Natural killer cell treated with Interleukin-12 subunit alpha and Interleukin-12 subunit beta and Interleukin-15 and Interleukin-18, amount 100 ng/mL, for 72 hours (primary cell): ENCODE data around the gene AK8. TPM values are rescaled to one million over a fixed set of nuclear protein-coding genes. Genes with fewer than 3 reads are reported as not detected.

Experiments
- ATAC-seq, 2 donors: fragments of 150-1000 bp; cut with Tn5 transposase in 1 of 2; sonication (Bioruptor Pico), chemical (Tn5 transposase) in 1 of 2; 2 replicates each; pipeline ENCODE4 v1.10.0; 2021
- DNase-seq: peaks from one replicate; pipeline ENCODE4 v3.0.0; 2022; ENCODE audit warnings: low spot score
- H3K27ac Mint-ChIP-seq, 2 donors: 1 replicate in 1 of 2; 2 replicates in 1 of 2; pipeline ENCODE4 v1.8.0; 2022; ENCODE audit warnings: mixed read lengths in 2 of 2, mild to moderate bottlenecking in 1 of 2, moderate library complexity in 1 of 2
- H3K27me3 Mint-ChIP-seq, 2 donors: 1 replicate in 1 of 2; 2 replicates in 1 of 2; pipeline ENCODE4 v1.8.0; 2022; ENCODE audit warnings: mixed read lengths in 2 of 2
- H3K36me3 Mint-ChIP-seq: one replicate; pipeline ENCODE4 v1.8.0; 2022; ENCODE audit warnings: mixed read lengths
- H3K4me1 Mint-ChIP-seq, 2 donors: 1 replicate in 1 of 2; 2 replicates in 1 of 2; pipeline ENCODE4 v1.8.0; 2022; ENCODE audit warnings: low read depth in 2 of 2, mixed read lengths in 2 of 2, mild to moderate bottlenecking in 1 of 2
- H3K4me3 Mint-ChIP-seq: one replicate; pipeline ENCODE4 v1.8.0; 2022; ENCODE audit warnings: mixed read lengths
- H3K9me3 Mint-ChIP-seq: 2 replicates; pipeline ENCODE4 v1.8.0; 2022; ENCODE audit warnings: mixed read lengths
- total RNA-seq, 2 donors: library from RNA; stranded (reverse); gene quantifications; one replicate each; pipeline ENCODE4 v1.2.3, GENCODE V29; 2022

The AK8 gene
- total RNA-seq, 2 donors from 2014 or later, result not detected

- Mint-ChIP-seq H3K27ac (no peak overlapping the region), H3K4me1 (no peaks in the 10 kb centered on the region), H3K36me3 (no peaks in the 10 kb centered on the region), H3K9me3 (no peaks in the 10 kb centered on the region), H3K4me3 (no peak overlapping the region), H3K27me3 (peaks cover 0 to 10% of the 10 kb centered on the region in 2 donors)
- ATAC-seq (no peak), DNase-seq (no peak)
Measured at GRCh38 chr9:132837501-132838286, 40.4 kb downstream of the AK8 start.

GRCh38 chr9:132834343-132834742 lies 43.7 kb downstream of the AK8 start:
- DNase-seq (no peak), ATAC-seq (no peak)
- H3K27ac Mint-ChIP-seq, result no peak overlapping the region
- H3K27me3 Mint-ChIP-seq, result peaks cover 0 to 19% of the 10 kb centered on the region in 2 donors
- H3K9me3 Mint-ChIP-seq, result no peaks in the 10 kb centered on the region
- H3K36me3 Mint-ChIP-seq, result no peaks in the 10 kb centered on the region
- no peak overlapping the region for H3K4me3 Mint-ChIP-seq
- H3K4me1 Mint-ChIP-seq, result no peaks in the 10 kb centered on the region

GRCh38 chr9:132833550-132834121 lies 44.4 kb downstream of the AK8 start:
- no peak for ATAC-seq
- Mint-ChIP-seq H3K4me3 (no peak overlapping the region), H3K36me3 (no peaks in the 10 kb centered on the region), H3K27me3 (peaks cover 0 to 19% of the 10 kb centered on the region in 2 donors), H3K9me3 (no peaks in the 10 kb centered on the region), H3K4me1 (no peaks in the 10 kb centered on the region), H3K27ac (no peak overlapping the region)
- no peak for DNase-seq

- no peaks in the 10 kb centered on the region for H3K36me3 Mint-ChIP-seq
- DNase-seq, result no peak
- no peak overlapping the region for H3K4me3 Mint-ChIP-seq
- H3K9me3 Mint-ChIP-seq, result no peaks in the 10 kb centered on the region
- H3K27ac Mint-ChIP-seq, result no peak overlapping the region
- no peak for ATAC-seq
- H3K27me3 Mint-ChIP-seq, result peaks cover 4 to 18% of the 10 kb centered on the region in 2 donors
- no peaks in the 10 kb centered on the region for H3K4me1 Mint-ChIP-seq
Measured at GRCh38 chr9:132832171-132832881, 45.8 kb downstream of the AK8 start.

GRCh38 chr9:132828201-132828770 lies 49.8 kb downstream of the AK8 start:
- Mint-ChIP-seq H3K9me3 (no peaks in the 10 kb centered on the region), H3K4me1 (no peaks in the 10 kb centered on the region), H3K27me3 (peaks cover 4 to 17% of the 10 kb centered on the region in 2 donors)

GRCh38 chr9:132827366-132827765 lies 50.7 kb downstream of the AK8 start:
- ATAC-seq, result no peak
- Mint-ChIP-seq H3K4me1 (no peaks in the 10 kb centered on the region), H3K4me3 (no peak overlapping the region), H3K36me3 (no peaks in the 10 kb centered on the region), H3K27me3 (peaks cover 4 to 17% of the 10 kb centered on the region in 2 donors), H3K27ac (no peak overlapping the region), H3K9me3 (no peaks in the 10 kb centered on the region)
- DNase-seq, result no peak

More at GRCh38 chr9:132828201-132828770, 49.8 kb downstream of the AK8 start:
- no peak overlapping the region for H3K4me3 Mint-ChIP-seq
- H3K27ac Mint-ChIP-seq, result no peak overlapping the region
- no peak for DNase-seq
- no peaks in the 10 kb centered on the region for H3K36me3 Mint-ChIP-seq
- ATAC-seq, result no peak

- Mint-ChIP-seq H3K27me3 (peaks cover 4 to 17% of the 10 kb centered on the region in 2 donors), H3K27ac (no peak overlapping the region), H3K36me3 (no peaks in the 10 kb centered on the region), H3K4me1 (no peaks in the 10 kb centered on the region), H3K9me3 (no peaks in the 10 kb centered on the region), H3K4me3 (no peak overlapping the region)
- ATAC-seq (no peak), DNase-seq (no peak)
Measured at GRCh38 chr9:132826621-132827365, 51.3 kb downstream of the AK8 start.

- Mint-ChIP-seq H3K4me1 (no peaks in the 10 kb centered on the region), H3K27me3 (peaks cover 4 to 14% of the 10 kb centered on the region in 2 donors), H3K9me3 (no peaks in the 10 kb centered on the region), H3K4me3 (no peak overlapping the region), H3K27ac (no peak overlapping the region), H3K36me3 (no peaks in the 10 kb centered on the region)
- ATAC-seq (no peak), DNase-seq (no peak)
Measured at GRCh38 chr9:132826131-132826530, 52.0 kb downstream of the AK8 start.

GRCh38 chr9:132825430-132825829 lies 52.7 kb downstream of the AK8 start:
- Mint-ChIP-seq H3K9me3 (no peaks in the 10 kb centered on the region), H3K4me3 (no peak overlapping the region), H3K27ac (no peak overlapping the region), H3K36me3 (no peaks in the 10 kb centered on the region), H3K4me1 (no peaks in the 10 kb centered on the region), H3K27me3 (peaks cover 4 to 7% of the 10 kb centered on the region in 2 donors)
- no peak for DNase-seq
- ATAC-seq, result no peak

GRCh38 chr9:132824951-132825350 lies 53.1 kb downstream of the AK8 start:
- Mint-ChIP-seq H3K27ac (no peak overlapping the region), H3K36me3 (no peaks in the 10 kb centered on the region), H3K27me3 (peaks cover 4 to 7% of the 10 kb centered on the region in 2 donors), H3K4me1 (no peaks in the 10 kb centered on the region), H3K4me3 (no peak overlapping the region), H3K9me3 (no peaks in the 10 kb centered on the region)
- no peak for DNase-seq
- no peak for ATAC-seq

GRCh38 chr9:132824151-132824550 lies 53.9 kb downstream of the AK8 start:
- H3K27ac Mint-ChIP-seq, result no peak overlapping the region
- ATAC-seq, result peak in 1 of 2 donors; percentile 24

GRCh38 chr9:132823370-132824145 lies 54.5 kb downstream of the AK8 start:
- DNase-seq (no peak), ATAC-seq (no peak)
- Mint-ChIP-seq H3K27ac (no peak overlapping the region), H3K4me3 (no peak overlapping the region), H3K36me3 (no peaks in the 10 kb centered on the region), H3K27me3 (peaks cover 4 to 17% of the 10 kb centered on the region in 2 donors), H3K4me1 (no peaks in the 10 kb centered on the region), H3K9me3 (no peaks in the 10 kb centered on the region)

More at GRCh38 chr9:132824151-132824550, 53.9 kb downstream of the AK8 start:
- Mint-ChIP-seq H3K27me3 (peaks cover 4 to 15% of the 10 kb centered on the region in 2 donors), H3K36me3 (no peaks in the 10 kb centered on the region), H3K4me1 (no peaks in the 10 kb centered on the region), H3K4me3 (no peak overlapping the region), H3K9me3 (no peaks in the 10 kb centered on the region)
- no peak for DNase-seq
